GM19468 (cell line): ENCODE results near the gene AGAP2.
"Not testable (repeated sequence)": the region's sequence is repeated elsewhere in the genome, so short reads cannot be mapped to it uniquely, and the experiment has no call there.

Experiments
- ATAC-seq: cut with Tn5 transposase; IDR thresholded peaks from one replicate; pipeline ENCODE4 v1.9.1; 2021; ENCODE audit warnings: mild to moderate bottlenecking, moderate library complexity, moderate number of reproducible peaks; ENCODE audit not compliant: unreplicated experiment; ENCODE audit errors: extremely low read depth

Gene AGAP2

DNA sequence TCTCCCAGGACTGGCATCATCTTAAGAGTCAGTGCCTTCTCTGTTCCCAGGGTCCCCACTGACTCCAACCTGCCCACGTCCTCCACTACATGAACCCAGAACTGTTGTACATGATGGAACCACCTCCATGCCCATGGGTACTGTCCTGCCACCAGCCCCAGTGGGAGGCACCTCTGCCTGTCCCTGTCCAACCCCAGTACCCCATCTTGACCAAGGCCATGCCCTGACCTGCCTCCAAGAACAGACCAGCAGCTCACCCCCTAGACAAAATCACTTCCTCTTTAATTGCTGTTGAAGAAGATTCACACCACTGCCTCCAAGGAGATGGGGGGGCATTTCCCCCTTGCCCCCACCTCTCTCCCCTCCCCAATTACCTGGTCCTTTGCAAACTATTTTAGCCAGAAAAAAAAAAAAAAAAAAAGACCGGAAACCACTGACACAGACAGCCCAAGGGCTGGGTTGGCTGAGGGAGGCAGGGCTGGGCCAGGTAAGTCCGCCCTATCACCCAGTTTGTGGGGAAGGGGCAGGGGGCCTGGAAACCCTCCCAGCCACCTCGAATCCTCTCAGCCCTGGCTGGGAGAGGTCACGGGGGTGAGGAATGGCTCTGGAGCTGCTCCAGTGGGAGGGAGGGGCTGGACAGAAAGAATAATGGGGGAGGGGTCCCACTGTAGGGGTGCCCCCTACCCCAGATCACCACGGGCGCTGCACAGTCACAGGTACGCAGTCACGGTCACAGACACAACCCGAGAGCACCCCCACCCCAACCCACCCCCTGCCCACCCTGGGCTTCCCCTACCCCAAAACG, 13.4 kb downstream of the AGAP2 start:
- ATAC-seq, result no peak

DNA sequence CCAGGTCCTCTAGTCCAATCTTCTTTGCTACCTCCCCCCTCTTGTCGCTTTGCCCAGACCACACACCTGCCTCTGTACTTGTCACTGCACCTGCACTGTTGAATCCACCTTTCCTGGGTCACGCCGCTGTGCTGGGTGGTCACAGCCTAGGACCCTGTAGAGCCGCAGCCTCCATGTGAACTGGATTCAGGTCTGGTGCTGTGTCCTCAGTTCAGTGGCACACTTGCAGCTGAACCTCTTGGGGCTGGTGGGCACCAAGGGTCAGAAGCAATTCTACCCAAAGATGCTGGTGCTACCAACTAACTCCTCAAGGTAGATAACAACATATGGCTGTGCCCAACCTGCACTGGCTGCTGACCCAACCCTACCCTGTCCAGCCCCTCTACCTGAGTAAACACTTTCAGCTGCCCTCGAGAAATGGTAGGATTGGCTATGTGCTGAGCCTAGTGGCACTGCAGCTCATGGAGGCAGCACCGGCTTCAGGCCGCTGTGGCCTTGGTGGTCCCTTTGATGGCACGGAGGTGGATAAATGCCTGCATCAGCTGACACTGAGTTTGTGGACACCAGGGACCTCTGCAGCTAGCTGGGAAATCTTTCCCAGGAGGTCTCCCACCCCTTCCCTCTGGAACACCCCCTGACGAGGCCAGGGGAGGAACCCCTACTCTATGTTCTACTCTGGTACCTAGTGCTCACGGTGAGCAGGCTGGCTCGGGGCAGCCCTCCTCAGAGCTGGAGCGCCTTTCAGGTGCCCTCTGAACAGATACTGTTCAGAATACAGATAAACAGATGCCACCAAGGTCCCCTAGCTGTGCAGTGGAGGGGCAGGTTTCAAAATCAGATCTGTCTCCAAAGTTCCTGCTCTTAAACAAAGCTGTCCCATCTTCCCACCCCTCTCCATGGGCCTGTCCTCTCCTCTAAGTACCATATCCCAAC, 14.3 kb downstream of the AGAP2 start:
- no peak for ATAC-seq

DNA sequence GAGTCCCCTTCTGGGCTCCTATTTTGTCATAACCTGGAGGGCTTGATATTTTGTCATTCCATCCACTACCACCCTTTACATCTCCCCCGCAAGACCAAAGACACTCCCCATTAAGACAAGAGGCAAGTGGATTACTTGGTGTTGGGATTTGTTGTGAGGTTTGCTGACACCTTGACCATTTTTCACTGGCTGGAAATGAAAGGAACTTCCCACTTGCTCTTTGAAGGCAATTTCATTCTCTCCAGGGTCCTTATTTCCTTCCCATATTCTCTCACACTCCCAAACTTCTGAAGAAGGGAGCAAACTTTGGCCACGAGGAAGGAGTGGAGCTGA, 14.9 kb downstream of the AGAP2 start:
- no peak for ATAC-seq

DNA sequence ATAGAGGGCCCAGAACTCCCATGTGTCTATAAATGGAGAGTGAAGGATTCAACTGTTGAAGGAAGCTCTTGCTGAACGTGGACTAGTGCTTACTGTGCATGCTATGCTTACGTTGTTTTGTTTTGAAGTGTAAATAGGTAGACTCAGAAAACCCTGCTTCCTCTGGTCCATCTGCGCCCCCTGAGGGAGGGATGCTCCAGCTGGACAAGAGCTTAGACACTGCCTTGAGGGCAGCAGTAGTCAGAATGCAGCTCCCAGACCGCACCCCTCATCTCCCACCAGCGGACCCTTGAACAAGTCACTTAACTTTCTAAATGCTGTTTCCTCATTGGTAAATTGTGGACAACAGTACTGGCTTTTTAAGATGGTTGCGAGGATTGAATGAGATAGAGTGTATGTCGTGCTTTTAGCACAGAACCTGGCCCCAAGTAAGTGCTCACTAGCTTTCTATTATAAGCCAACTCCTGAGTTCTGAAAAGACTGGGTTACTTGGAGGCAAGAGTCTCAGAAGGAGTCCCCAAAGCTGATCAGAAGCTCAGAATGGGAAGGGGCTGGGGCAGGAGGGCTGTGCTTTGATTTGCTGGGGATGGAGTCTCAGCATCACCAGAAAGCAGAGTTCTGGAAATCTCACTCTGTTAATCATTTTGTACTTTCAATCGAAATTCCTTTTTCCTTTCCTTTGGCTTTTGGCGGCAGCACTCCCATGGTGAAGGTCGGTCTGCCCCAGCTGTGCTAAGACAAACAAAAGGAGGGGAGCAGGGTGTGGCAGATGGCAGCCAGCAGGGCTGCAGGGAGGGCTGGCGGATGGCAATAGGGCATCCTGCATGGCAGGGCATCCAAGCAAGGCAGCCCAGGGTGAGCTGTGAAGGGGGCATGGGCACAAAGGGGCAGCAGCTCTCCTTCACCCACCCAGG, 15.6 kb downstream of the AGAP2 start:
- ATAC-seq, result no peak

DNA sequence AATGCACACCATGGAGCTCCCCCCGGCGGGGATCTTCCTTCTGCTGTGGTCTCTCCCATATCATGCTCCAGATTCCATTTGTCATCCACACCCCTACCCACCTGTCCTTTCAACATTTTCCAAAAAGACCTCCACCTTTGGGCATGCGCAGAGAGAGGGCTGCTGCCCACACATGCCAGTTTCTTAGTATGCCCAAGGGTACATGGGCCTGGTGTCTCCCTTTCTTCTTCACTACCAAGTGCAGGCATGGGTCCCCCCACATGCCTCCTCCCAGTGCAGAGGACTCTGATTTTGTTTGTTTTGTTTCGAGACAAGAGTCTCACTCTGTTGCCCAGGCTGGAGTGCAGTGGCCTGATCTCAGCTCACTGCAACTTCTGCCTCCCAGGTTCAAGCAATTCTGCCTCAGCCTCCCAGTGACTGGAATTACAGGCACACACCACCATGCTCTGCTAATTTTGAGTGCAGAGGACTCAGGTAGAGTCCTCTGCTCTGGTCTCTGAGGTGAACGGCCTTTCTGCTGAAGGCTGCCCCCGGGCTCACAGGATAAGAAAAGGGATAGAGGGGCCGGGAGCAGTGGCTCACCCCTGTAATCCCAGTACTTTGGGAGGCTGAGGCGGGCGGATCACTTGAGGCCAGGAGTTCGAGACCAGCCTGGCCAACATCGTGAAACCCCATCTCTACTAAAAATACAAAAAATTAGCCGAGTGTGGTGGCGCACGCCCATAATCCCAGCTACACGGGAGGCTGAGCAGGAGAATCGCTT, 16.5 kb downstream of the AGAP2 start:
- ATAC-seq, result not testable (repeated sequence)

DNA sequence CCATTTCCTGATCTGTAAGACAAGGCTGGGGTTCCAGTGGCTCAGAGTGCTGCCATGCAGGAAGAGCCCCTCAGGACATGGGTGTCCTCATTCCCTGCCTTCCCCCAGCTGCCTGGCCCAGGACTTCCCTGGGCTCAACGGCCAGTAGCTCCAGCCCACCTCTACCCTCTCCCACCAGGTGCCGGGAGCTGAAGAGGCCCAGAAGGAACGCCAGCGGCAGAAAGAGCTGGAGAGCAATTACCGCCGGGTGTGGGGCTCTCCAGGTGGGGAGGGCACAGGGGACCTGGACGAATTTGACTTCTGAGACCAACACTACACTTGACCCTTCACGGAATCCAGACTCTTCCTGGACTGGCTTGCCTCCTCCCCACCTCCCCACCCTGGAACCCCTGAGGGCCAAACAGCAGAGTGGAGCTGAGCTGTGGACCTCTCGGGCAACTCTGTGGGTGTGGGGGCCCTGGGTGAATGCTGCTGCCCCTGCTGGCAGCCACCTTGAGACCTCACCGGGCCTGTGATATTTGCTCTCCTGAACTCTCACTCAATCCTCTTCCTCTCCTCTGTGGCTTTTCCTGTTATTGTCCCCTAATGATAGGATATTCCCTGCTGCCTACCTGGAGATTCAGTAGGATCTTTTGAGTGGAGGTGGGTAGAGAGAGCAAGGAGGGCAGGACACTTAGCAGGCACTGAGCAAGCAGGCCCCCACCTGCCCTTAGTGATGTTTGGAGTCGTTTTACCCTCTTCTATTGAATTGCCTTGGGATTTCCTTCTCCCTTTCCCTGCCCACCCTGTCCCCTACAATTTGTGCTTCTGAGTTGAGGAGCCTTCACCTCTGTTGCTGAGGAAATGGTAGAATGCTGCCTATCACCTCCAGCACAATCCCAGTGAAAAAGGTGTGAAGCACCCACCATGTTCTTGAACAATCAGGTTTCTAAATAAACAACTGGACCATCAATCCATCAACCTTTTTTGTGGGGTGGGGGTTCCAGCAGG, 17.6 kb downstream of the AGAP2 start:
- ATAC-seq, result no peak

DNA sequence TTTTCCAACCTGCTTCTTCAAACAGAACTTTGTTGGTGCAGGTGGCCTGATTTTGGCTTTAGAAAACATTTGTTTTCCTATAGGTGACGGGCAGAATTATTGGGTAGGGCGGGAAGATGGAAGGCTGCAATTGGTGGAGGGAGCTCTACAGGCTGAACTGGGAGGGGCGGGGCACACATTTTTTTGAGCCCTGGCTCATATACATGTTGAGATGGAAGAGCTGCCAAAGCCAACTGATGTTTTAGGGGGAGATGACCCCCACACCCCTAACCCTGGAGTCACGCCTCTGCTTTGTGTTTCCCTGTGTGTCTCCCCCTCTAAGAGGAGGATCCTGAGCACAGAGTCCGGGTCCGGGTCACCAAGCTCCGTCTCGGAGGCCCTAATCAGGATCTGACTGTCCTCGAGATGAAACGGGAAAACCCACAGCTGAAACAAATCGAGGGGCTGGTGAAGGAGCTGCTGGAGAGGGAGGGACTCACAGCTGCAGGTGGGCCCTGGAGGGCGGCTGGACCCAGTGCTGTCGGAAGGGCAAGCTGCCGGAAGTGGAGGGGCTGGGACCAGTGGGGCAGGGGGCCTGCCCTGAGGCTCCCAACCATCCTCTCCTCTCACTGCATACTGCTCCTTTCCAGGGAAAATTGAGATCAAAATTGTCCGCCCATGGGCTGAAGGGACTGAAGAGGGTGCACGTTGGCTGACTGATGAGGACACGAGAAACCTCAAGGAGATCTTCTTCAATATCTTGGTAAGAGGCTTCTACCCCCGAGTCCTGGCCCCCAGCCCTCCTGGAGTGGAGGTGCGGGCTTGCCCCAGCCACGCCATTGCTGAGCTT, 18.6 kb downstream of the AGAP2 start:
- no peak for ATAC-seq

DNA sequence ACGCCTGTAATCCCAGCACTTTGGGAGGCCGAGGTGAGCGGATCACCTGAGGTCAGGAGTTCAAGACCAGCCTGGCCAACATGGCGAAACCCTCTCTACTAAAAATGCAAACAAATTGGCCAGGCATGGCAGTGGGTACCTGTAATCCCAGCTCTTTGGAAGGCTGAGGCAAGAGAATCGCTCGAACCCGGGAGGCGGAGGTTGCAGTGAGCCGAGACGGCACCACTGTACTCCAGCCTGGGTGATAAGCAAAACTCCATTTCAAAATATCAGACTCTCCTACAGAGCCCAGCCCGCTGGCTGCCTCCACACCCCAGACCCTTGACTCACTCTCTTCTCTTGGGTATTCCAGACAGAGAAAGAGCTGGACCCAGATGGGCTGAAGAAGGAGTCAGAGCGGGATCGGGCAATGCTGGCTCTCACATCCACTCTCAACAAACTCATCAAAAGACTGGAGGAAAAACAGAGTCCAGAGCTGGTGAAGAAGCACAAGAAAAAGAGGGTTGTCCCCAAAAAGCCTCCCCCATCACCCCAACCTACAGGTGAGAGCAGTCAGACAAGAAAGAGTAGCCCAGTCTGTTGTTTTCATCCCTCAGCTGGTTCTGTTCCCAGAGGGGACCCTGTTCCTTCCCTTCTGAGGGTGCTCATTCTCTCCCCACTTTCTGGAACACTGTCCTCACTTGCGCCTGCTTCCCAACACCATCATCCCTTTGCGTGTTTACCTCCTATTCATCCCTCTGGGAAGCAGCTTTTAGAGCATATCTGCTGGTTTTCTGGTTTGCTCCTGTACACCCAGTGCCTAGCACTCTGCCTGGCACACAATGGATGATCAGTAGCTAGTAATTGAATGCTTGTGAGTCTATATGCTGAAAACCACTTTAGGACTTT, 19.7 kb downstream of the AGAP2 start:
- ATAC-seq, result no peak

DNA sequence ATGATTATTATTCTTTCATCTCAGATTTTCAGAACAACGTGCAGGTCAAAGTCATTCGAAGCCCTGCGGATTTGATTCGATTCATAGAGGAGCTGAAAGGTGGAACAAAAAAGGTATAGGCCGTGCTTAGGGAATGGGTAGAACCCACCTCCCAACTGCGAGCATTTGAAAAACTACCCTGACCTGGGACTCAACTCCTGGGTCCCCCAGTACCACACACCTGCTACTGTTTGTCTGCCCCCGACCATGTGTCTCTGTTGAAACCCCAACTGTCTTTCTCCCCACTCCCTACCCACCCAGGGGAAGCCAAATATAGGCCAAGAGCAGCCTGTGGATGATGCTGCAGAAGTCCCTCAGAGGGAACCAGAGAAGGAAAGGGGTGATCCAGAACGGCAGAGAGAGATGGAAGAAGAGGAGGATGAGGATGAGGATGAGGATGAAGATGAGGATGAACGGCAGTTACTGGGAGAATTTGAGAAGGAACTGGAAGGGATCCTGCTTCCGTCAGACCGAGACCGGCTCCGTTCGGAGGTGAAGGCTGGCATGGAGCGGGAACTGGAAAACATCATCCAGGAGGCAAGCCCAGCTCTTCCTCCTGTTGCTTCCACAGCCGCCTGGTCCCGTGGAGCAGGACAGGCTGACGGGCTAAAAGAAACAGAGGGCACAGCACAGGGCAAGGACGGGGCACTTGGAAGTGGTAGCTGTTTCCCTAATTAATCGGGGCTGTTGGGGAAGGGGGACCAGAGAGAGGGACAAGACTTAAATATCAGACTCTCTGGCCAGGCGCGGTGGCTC, 20.5 kb downstream of the AGAP2 start:
- ATAC-seq, result no peak

DNA sequence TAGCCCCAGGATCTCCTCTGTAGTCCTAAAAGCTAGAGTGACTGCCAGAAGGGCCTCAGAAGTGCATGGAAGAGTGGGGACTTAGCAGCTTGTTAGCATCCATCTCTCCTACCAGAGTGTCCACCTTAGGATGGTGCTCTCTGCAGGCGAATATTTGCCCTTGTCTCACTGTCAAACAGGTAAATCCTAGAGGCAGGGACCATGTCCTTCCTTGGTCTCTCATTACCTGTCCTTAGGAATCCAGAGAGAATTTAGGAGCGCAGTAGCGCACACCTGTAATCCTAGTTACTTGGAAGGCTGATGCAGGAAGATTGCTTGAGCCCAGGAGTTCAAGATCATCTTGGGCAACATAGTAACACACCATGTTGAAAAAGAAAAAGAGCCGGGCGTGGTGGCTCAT, 21.4 kb downstream of the AGAP2 start:
- ATAC-seq, result no peak

DNA sequence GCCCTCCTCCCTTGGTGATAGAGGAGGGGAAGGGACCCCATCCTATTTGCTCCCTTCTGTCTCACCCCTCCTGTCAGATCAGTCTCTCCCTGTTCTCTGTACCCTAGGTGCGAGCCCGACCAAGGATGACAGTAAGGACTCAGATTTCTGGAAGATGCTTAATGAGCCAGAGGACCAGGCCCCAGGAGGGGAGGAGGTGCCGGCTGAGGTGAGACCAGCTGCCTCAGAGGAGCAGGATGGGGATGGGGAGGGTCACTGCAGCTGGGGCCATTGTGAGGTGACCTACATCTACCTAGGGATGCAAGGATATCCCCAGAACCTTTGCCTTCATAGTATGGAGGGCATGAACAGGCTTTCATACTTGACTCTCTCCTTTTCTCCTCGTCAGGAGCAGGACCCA, 22.2 kb downstream of the AGAP2 start:
- no peak for ATAC-seq

DNA sequence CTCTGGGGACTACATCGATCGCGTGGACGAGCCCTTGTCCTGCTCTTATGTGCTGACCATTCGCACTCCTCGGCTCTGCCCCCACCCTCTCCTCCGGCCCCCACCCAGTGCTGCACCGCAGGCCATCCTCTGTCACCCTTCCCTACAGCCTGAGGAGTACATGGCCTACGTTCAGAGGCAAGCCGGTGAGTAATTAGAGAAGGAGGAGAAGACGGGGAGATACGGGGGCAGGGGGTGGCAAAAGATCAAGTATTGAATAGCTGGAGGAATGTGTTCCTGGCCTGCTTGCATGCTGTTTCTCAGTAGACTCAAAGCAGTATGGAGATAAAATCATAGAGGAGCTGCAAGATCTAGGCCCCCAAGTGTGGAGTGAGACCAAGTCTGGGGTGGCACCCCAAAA, 22.8 kb downstream of the AGAP2 start:
- no peak for ATAC-seq

DNA sequence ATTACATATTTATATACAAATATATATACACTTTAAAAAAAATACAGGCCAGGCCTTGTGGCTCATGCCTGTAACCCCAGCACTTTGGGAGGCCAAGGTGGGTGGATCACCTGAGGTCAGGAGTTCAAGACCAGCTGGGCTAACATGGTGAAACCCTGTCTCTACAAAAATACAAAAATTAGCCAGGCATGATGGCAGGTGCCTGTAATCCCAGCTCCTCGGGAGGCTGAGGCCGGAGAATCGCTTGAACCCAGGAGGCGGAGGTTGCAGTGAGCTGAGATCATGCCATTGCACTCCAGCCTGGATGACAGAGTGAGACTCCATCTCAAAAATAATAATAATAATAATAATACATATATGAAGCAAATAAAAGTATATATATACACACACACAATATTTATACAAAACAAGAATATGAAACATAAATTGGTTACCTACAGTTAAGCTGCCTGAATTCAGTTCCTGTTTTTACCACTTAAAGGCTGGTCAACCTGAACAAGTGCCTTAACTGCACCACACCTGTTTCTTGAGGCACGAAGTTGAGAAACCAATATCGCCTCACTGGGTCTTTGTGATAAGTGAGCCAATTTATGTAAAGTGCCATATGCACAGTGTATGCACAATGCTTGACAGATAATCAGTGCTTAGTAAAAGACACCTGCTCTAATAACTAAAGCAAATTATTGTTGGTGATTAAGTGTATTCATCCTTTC, 23.4 kb downstream of the AGAP2 start:
- ATAC-seq, result not testable (repeated sequence)

DNA sequence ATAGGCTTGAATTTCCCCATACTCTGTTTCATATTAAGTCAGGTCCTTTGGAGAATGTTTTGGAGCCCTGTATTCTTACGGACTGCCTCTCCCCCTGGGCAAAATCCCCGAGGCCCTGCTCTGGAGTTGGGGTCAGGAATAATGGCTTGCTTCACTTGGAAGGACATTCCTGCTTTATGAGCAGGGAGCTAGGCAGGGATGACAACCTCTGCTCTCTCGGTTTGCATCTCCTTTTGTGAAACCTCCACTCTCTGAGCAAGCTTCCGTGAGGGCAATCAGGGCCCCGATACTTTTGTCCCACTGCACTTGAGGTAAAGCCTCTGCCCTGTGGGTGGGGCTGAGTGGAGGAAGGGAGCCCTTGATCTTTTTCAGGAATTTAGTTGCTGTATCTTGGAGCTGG, 25.3 kb downstream of the AGAP2 start:
- no peak for ATAC-seq

DNA sequence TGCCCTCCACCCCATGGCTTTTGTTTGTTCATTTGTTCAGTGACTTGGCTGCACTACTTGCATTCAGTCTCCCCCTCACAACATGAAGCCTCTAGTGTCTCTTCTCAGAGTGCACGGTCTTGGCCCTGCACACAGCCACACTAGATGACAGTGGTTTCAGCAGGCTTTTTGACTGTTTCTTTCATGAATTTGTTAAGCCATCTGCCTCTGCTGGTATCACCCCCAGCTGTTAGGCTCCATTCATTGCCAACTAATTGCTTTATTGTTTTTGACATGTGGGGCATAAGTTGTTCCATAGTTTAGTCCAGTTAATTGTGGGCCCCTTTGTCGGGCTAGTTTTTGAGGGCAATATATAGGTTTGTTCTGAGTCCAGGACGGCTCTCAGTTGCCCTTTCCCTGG, 25.8 kb downstream of the AGAP2 start:
- no peak for ATAC-seq
